GM21360 (cell line): ENCODE results near the gene EML4.

ENCODE experiments used
- ATAC-seq: cut with Tn5 transposase; IDR thresholded peaks from one replicate; pipeline ENCODE4 v1.9.1; 2021; ENCODE audit warnings: mild to moderate bottlenecking, moderate library complexity; ENCODE audit not compliant: unreplicated experiment

Gene EML4

GRCh38 chr2:42218712-42219111 lies 49.6 kb downstream of the EML4 start:
- no peak for ATAC-seq

- ATAC-seq, result no peak
These were observed 50.0 kb downstream of the EML4 start for GRCh38 chr2:42219160-42219559.

- ATAC-seq, result no peak
These were observed 51.4 kb downstream of the EML4 start for GRCh38 chr2:42220566-42220965.

GRCh38 chr2:42223067-42223854 lies 54.1 kb downstream of the EML4 start:
- no peak for ATAC-seq

GRCh38 chr2:42223855-42224268 lies 54.7 kb downstream of the EML4 start:
- no peak for ATAC-seq

- no peak for ATAC-seq
These were observed 55.4 kb downstream of the EML4 start for GRCh38 chr2:42224422-42225067.

- no peak for ATAC-seq
These were observed 56.4 kb downstream of the EML4 start for GRCh38 chr2:42225573-42225972.

- no peak for ATAC-seq
These were observed 58.3 kb downstream of the EML4 start for GRCh38 chr2:42227491-42227890.

- no peak for ATAC-seq
These were observed 58.9 kb downstream of the EML4 start for GRCh38 chr2:42228101-42228500.

GRCh38 chr2:42229949-42230348 lies 60.8 kb downstream of the EML4 start:
- ATAC-seq, result no peak

GRCh38 chr2:42230891-42231290 lies 61.7 kb downstream of the EML4 start:
- no peak for ATAC-seq

- no peak for ATAC-seq
These were observed 62.9 kb downstream of the EML4 start for GRCh38 chr2:42232024-42232423.

GRCh38 chr2:42233976-42234441 lies 64.9 kb downstream of the EML4 start:
- ATAC-seq, result no peak

GRCh38 chr2:42236911-42237310 lies 67.8 kb downstream of the EML4 start:
- no peak for ATAC-seq

GRCh38 chr2:42238644-42239288 lies 69.6 kb downstream of the EML4 start:
- ATAC-seq, result peak; percentile 74

- ATAC-seq, result no peak
These were observed 70.1 kb downstream of the EML4 start for GRCh38 chr2:42239289-42239661.

GRCh38 chr2:42239811-42240210 lies 70.7 kb downstream of the EML4 start:
- ATAC-seq, result no peak

GRCh38 chr2:42241517-42241916 lies 72.4 kb downstream of the EML4 start:
- ATAC-seq, result no peak

GRCh38 chr2:42243297-42243696 lies 74.1 kb downstream of the EML4 start:
- no peak for ATAC-seq

- ATAC-seq, result no peak
These were observed 75.4 kb downstream of the EML4 start for GRCh38 chr2:42244520-42244919.

GRCh38 chr2:42245396-42245795 lies 76.2 kb downstream of the EML4 start:
- ATAC-seq, result no peak

- ATAC-seq, result no peak
These were observed 77.4 kb downstream of the EML4 start for GRCh38 chr2:42246562-42246961.
